HCT116 (cell line): ENCODE results near the gene PHOX2A. TPM values are rescaled to one million over a fixed set of nuclear protein-coding genes. Genes with fewer than 3 reads are reported as not detected.

Experiments
- ATAC-seq: fragments of 200-7000 bp; cut with Tn5 transposase; 2 replicates; pipeline ENCODE4 v1.9.1; 2020; ENCODE audit warnings: mild to moderate bottlenecking, moderate library complexity
- BruUV-seq: library from RNA; stranded (reverse); fragments of 400-500 nt; replicated peaks from 2 replicates; lab custom pipeline; 2021; lab: Mats Ljungman, UMichigan
- CTCF ChIA-PET: fragments of 300-600 bp; sonication (Branson Sonifier 250); formaldehyde crosslinking; loops from one replicate; lab custom pipeline; 2021; ENCODE audit warnings: antibody characterized with exemption; lab: Charles Lee
- POLR2A ChIA-PET: fragments of 300-600, 350-600 bp; sonication (Branson Sonifier 250); formaldehyde crosslinking; loops from one replicate; lab custom pipeline; 2021; ENCODE audit warnings: antibody characterized with exemption; lab: Charles Lee
- RAD21 ChIA-PET, 2 experiments: fragments of 300-600 bp; sonication (Branson Sonifier 250); formaldehyde crosslinking; loops; one replicate each; lab custom pipeline; 2023; ENCODE audit warnings: low total read pairs in 2 of 2; ENCODE audit not compliant: uncharacterized antibody in 2 of 2, unreplicated experiment in 2 of 2, low non-redundant PET in 1 of 2; lab: Charles Lee
- DNase-seq: peaks from one replicate; pipeline ENCODE4 v3.0.0-alpha.2; 2010; ENCODE audit warnings: low read depth, low spot score
- H2AFZ ChIP-seq: fragments of 200-600 bp; shearing (Covaris generic), sonication (generic); 2 replicates; pipeline ENCODE4 v1.6.1; 2017; ENCODE audit warnings: low read depth, mixed run types, mixed read lengths, antibody characterized with exemption, low read length; ENCODE audit not compliant: poor library complexity, severe bottlenecking
- H3K27ac ChIP-seq: 2 replicates; pipeline ENCODE4 v1.5.1; 2012; ENCODE audit warnings: low read depth, low read length
- H3K27me3 ChIP-seq: fragments of 200-600 bp; sonication (generic); 2 replicates; pipeline ENCODE4 v1.6.1; 2016; ENCODE audit warnings: mixed run types, low read length, mixed read lengths; ENCODE audit not compliant: insufficient read depth
- H3K36me3 ChIP-seq, 2 experiments: fragments of 200-500 bp in 1 of 2; fragments of 200-600 bp in 1 of 2; sonication (Bioruptor generic) in 1 of 2; sonication (generic) in 1 of 2; 2 replicates each; pipeline versions ENCODE4 v1.5.1 to v1.6.1; 2014 to 2016; ENCODE audit warnings: low read length in 2 of 2, inconsistent platforms in 1 of 2, mixed read lengths in 1 of 2, mixed run types in 1 of 2; ENCODE audit not compliant: insufficient read depth in 2 of 2, control insufficient read depth in 1 of 2
- H3K4me1 ChIP-seq, 2 experiments: fragments of 200-600 bp in 1 of 2; sonication (generic) in 1 of 2; 2 replicates each; pipeline versions ENCODE4 v1.5.1 to v1.6.1; 2012 to 2017; ENCODE audit warnings: low read length in 2 of 2, inconsistent platforms in 1 of 2, mild to moderate bottlenecking in 1 of 2, mixed read lengths in 1 of 2, mixed run types in 1 of 2, moderate library complexity in 1 of 2; ENCODE audit not compliant: insufficient read depth in 2 of 2, control insufficient read depth in 1 of 2
- H3K4me2 ChIP-seq: fragments of 200-600 bp; sonication (generic); 2 replicates; pipeline ENCODE4 v1.6.1; 2017; ENCODE audit warnings: mixed run types, low read length, mixed read lengths
- H3K4me3 ChIP-seq, 2 experiments: fragments of 200-600 bp in 1 of 2; sonication (generic) in 1 of 2; replicated peaks in 1 of 2; 2 replicates each; pipeline ENCODE4 v1.5.1; 2011 to 2016; ENCODE audit warnings: low read length in 2 of 2, control low read depth in 1 of 2, low read depth in 1 of 2, mild to moderate bottlenecking in 1 of 2, mixed read lengths in 1 of 2, mixed run types in 1 of 2
- H3K79me2 ChIP-seq: fragments of 200-600 bp; sonication (generic); 2 replicates; pipeline ENCODE4 v1.6.1; 2017; ENCODE audit warnings: mild to moderate bottlenecking, mixed run types, low read length, moderate library complexity, mixed read lengths; ENCODE audit not compliant: insufficient read depth
- H3K9ac ChIP-seq: fragments of 200-600 bp; sonication (generic); 2 replicates; pipeline ENCODE4 v1.6.1; 2016; ENCODE audit warnings: low read length, mixed read lengths
- H3K9me2 ChIP-seq: fragments of 200-600 bp; sonication (generic), shearing (Covaris generic); 2 replicates; pipeline ENCODE4 v1.6.1; 2017; ENCODE audit warnings: mixed run types, mild to moderate bottlenecking, moderate library complexity; ENCODE audit not compliant: insufficient read depth
- H3K9me3 ChIP-seq, 2 experiments: fragments of 200-500 bp in 1 of 2; fragments of 200-600 bp in 1 of 2; sonication (Bioruptor generic) in 1 of 2; sonication (generic) in 1 of 2; 2 replicates each; pipeline ENCODE4 v1.6.1; 2014 to 2017; ENCODE audit warnings: low read length in 2 of 2, mixed read lengths in 2 of 2, inconsistent platforms in 1 of 2, low read depth in 1 of 2, mild to moderate bottlenecking in 1 of 2, mixed run types in 1 of 2, moderate library complexity in 1 of 2; ENCODE audit not compliant: control insufficient read depth in 1 of 2, insufficient read depth in 1 of 2
- H4K20me1 ChIP-seq: fragments of 200-600 bp; sonication (generic), shearing (Covaris generic); 2 replicates; pipeline ENCODE4 v1.6.1; 2017; ENCODE audit warnings: mixed run types, mild to moderate bottlenecking, moderate library complexity; ENCODE audit not compliant: insufficient read depth
- ATF3 ChIP-seq: IDR thresholded peaks from 2 replicates; pipeline ENCODE4 v1.6.1; 2012
- CBX3 ChIP-seq: IDR thresholded peaks from 2 replicates; pipeline ENCODE4 v1.6.1; 2012; ENCODE audit warnings: low read depth
- EZH2phosphoT487 ChIP-seq: fragments of 200-600 bp; IDR thresholded peaks from 2 replicates; pipeline ENCODE4 v1.6.1; 2018; ENCODE audit warnings: antibody characterized with exemption, borderline replicate concordance
- JUND ChIP-seq: IDR thresholded peaks from 2 replicates; pipeline ENCODE4 v1.6.1; 2012
- POLR2AphosphoS5 ChIP-seq: IDR thresholded peaks from 2 replicates; pipeline ENCODE4 v1.6.1; 2011; ENCODE audit warnings: mild to moderate bottlenecking, low read depth, low read length, moderate library complexity
- REST ChIP-seq: IDR thresholded peaks from 2 replicates; pipeline ENCODE4 v1.6.1; 2012; ENCODE audit warnings: low read depth
- SRF ChIP-seq: IDR thresholded peaks from 2 replicates; pipeline ENCODE4 v1.6.1; 2012; ENCODE audit warnings: low read depth
- YY1 ChIP-seq: IDR thresholded peaks from 2 replicates; pipeline ENCODE4 v1.6.1; 2011; ENCODE audit warnings: low read length, low read depth, moderate library complexity, mild to moderate bottlenecking; ENCODE audit not compliant: insufficient replicate concordance; ENCODE audit errors: extremely low read depth
- ZBTB33 ChIP-seq: IDR thresholded peaks from 2 replicates; pipeline ENCODE4 v1.6.1; 2011; ENCODE audit warnings: mild to moderate bottlenecking, low read length, moderate library complexity; ENCODE audit not compliant: insufficient replicate concordance; ENCODE audit errors: extremely low read depth
- ZNF274 ChIP-seq: fragments of 200-500 bp; sonication (Bioruptor generic); IDR thresholded peaks from 2 replicates; pipeline ENCODE4 v1.6.1; 2014; ENCODE audit warnings: mild to moderate bottlenecking, low read depth, low read length, inconsistent platforms
- intact Hi-C: fragments of 100-400 bp; cut with micrococcal nuclease; formaldehyde crosslinking; loops from 2 replicates; pipeline ENCODE4 v1.10.0; 2022
- total RNA-seq: library from RNA; stranded (reverse); gene quantifications from one replicate; pipeline ENCODE4 v1.2.1, GENCODE V29; 2021; ENCODE audit not compliant: unreplicated experiment

The PHOX2A gene
- total RNA-seq, 1 experiment from 2014 or later, result not detected

- TF ChIP-seq EZH2phosphoT487 (no peak), REST (no peak), ZNF274 (no peak), CBX3 (no peak), SRF (no peak), ZBTB33 (no peak), POLR2AphosphoS5 (no peak), JUND (no peak), ATF3 (no peak), YY1 (no peak)
- ATAC-seq (no peak), DNase-seq (no peak)
- ChIA-PET CTCF (no interaction called here), RAD21 (no interaction called here), POLR2A (no interaction called here)
- H3K9me3 ChIP-seq, result no peaks in the 10 kb centered on the region
- no TSS peak for BruUV-seq
- no peaks in the 10 kb centered on the region for H3K79me2 ChIP-seq
- intact Hi-C loops, result no loop called here
- no peak overlapping the region for H2AFZ ChIP-seq
- peaks cover 5 to 6% of the 10 kb centered on the region in 2 experiments; a peak in 2 of 4 replicates for H3K36me3 ChIP-seq
- H3K9ac ChIP-seq, result no peak overlapping the region
- no peaks in the 10 kb centered on the region for H4K20me1 ChIP-seq
- H3K4me3 ChIP-seq, result no peak overlapping the region
- H3K9me2 ChIP-seq, result no peaks in the 10 kb centered on the region
- H3K27me3 ChIP-seq, result no peaks in the 10 kb centered on the region
- H3K27ac ChIP-seq, result no peak overlapping the region
- peaks cover 0 to 4% of the 10 kb centered on the region in 2 experiments; a peak in 1 of 4 replicates for H3K4me1 ChIP-seq
- H3K4me2 ChIP-seq, result no peak overlapping the region
Measured at GRCh38 chr11:72239313-72239848, 4.6 kb downstream of the PHOX2A start.
